CD14-positive monocyte (primary cell): ENCODE data around the gene MAP7. TPM values are rescaled to one million over a fixed set of nuclear protein-coding genes. Genes with fewer than 3 reads are reported as not detected.

Experiments used
- DNase-seq, 3 donors: peaks; one replicate each; pipeline ENCODE4 v3.0.0-alpha.2; 2011 to 2022
- H2AFZ ChIP-seq: 2 replicates; pipeline ENCODE4 v1.6.0; 2012; ENCODE audit warnings: mild to moderate bottlenecking, low read depth, low read length, inconsistent platforms; ENCODE audit not compliant: insufficient read depth, poor library complexity, severe bottlenecking
- H3K27ac ChIP-seq, 2 donors: 1 replicate in 1 of 2; 2 replicates in 1 of 2; pipeline ENCODE4 v1.5.1; 2012 to 2013; ENCODE audit warnings: low read length in 2 of 2, control low read depth in 1 of 2, inconsistent platforms in 1 of 2, low read depth in 1 of 2, mild to moderate bottlenecking in 1 of 2
- H3K27me3 ChIP-seq, 2 donors: one replicate each; pipeline versions ENCODE4 v1.6.0 to v1.6.1; 2011 to 2013; ENCODE audit warnings: low read length in 2 of 2; ENCODE audit not compliant: control insufficient read depth in 2 of 2, insufficient read depth in 2 of 2
- H3K36me3 ChIP-seq, 2 donors: replicated peaks in 1 of 2; 1 replicate in 1 of 2; 2 replicates in 1 of 2; pipeline versions ENCODE4 v1.5.1 to v1.6.1; 2012 to 2013; ENCODE audit warnings: low read length in 2 of 2, control low read depth in 1 of 2, inconsistent platforms in 1 of 2, mild to moderate bottlenecking in 1 of 2; ENCODE audit not compliant: insufficient read depth in 2 of 2, control insufficient read depth in 1 of 2
- H3K4me1 ChIP-seq, 2 donors: 1 replicate in 1 of 2; 2 replicates in 1 of 2; pipeline versions ENCODE4 v1.5.1 to v1.6.1; 2012 to 2013; ENCODE audit warnings: low read length in 2 of 2, control low read depth in 1 of 2, inconsistent platforms in 1 of 2, mild to moderate bottlenecking in 1 of 2, moderate library complexity in 1 of 2; ENCODE audit not compliant: insufficient read depth in 2 of 2, control insufficient read depth in 1 of 2
- H3K4me2 ChIP-seq: replicated peaks from 2 replicates; pipeline ENCODE3; 2012; ENCODE audit warnings: low read length, moderate library complexity, mild to moderate bottlenecking; ENCODE audit not compliant: poor library complexity, severe bottlenecking; ENCODE audit errors: extremely low read depth
- H3K4me3 ChIP-seq, 3 experiments: fragments of 200-600 bp in 1 of 3; sonication (generic) in 1 of 3; replicated peaks in 1 of 3; 1 replicate in 2 of 3; 2 replicates in 1 of 3; pipeline ENCODE4 v1.5.1; 2011 to 2013; ENCODE audit warnings: low read length in 3 of 3, mild to moderate bottlenecking in 3 of 3, control low read depth in 2 of 3, low read depth in 2 of 3, inconsistent platforms in 1 of 3, moderate library complexity in 1 of 3
- H3K79me2 ChIP-seq: 2 replicates; pipeline ENCODE4 v1.6.0; 2012; ENCODE audit warnings: mild to moderate bottlenecking, control low read depth, inconsistent platforms, low read length, moderate library complexity; ENCODE audit not compliant: insufficient read depth
- H3K9ac ChIP-seq: 2 replicates; pipeline ENCODE4 v1.6.0; 2017; ENCODE audit warnings: low read length, mild to moderate bottlenecking; ENCODE audit not compliant: insufficient read depth, poor library complexity, severe bottlenecking
- H3K9me3 ChIP-seq, 2 donors: replicated peaks in 1 of 2; 1 replicate in 1 of 2; 2 replicates in 1 of 2; pipeline versions ENCODE4 v1.5.1 to v1.6.1; 2012 to 2013; ENCODE audit warnings: low read length in 2 of 2, control low read depth in 1 of 2; ENCODE audit not compliant: control insufficient read depth in 1 of 2, insufficient read depth in 1 of 2
- H4K20me1 ChIP-seq: 2 replicates; pipeline ENCODE4 v1.6.0; 2012; ENCODE audit warnings: mild to moderate bottlenecking, low read length, control low read depth, moderate library complexity; ENCODE audit not compliant: insufficient read depth
- H3K27ac Mint-ChIP-seq, 7 donors: one replicate each; pipeline ENCODE4 v1.8.0; 2020; ENCODE audit warnings: mild to moderate bottlenecking in 7 of 7, mixed read lengths in 7 of 7, moderate library complexity in 6 of 7, inconsistent platforms in 2 of 7
- H3K27me3 Mint-ChIP-seq, 3 donors: one replicate each; pipeline ENCODE4 v1.8.0; 2021 to 2022; ENCODE audit warnings: low read depth in 3 of 3, mild to moderate bottlenecking in 3 of 3, mixed read lengths in 3 of 3, moderate library complexity in 3 of 3, inconsistent platforms in 1 of 3
- H3K36me3 Mint-ChIP-seq, 2 donors: one replicate each; pipeline ENCODE4 v1.8.0; 2020; ENCODE audit warnings: mixed read lengths in 2 of 2, inconsistent platforms in 1 of 2, mild to moderate bottlenecking in 1 of 2
- H3K4me1 Mint-ChIP-seq: one replicate; pipeline ENCODE4 v1.8.0; 2020; ENCODE audit warnings: mild to moderate bottlenecking, mixed read lengths
- H3K4me3 Mint-ChIP-seq, 2 donors: one replicate each; pipeline ENCODE4 v1.8.0; 2020; ENCODE audit warnings: mild to moderate bottlenecking in 2 of 2, mixed read lengths in 2 of 2, moderate library complexity in 1 of 2
- H3K9me3 Mint-ChIP-seq, 7 donors: one replicate each; pipeline ENCODE4 v1.8.0; 2020 to 2022; ENCODE audit warnings: mixed read lengths in 7 of 7, mild to moderate bottlenecking in 6 of 7, moderate library complexity in 6 of 7, inconsistent platforms in 2 of 7
- CTCF ChIP-seq: fragments of 200-600 bp; IDR thresholded peaks from one replicate; pipeline ENCODE4 v1.8.0; 2022; ENCODE audit warnings: antibody characterized with exemption, mild to moderate bottlenecking
- WGBS: methylation state at CpG from one replicate; pipeline ENCODE4 v1.1.5; 2013; ENCODE audit warnings: missing lambda C conversion rate; ENCODE audit not compliant: insufficient coverage; 5-methylcytosine and 5-hydroxymethylcytosine counted together
- intact Hi-C, 2 donors: fragments of 100-400 bp; cut with micrococcal nuclease; formaldehyde crosslinking; loops; one replicate each; pipeline versions ENCODE4 v1.15.0 to v1.15.1; 2023
- polyA plus RNA-seq, 3 donors: library from polyadenylated mRNA; depleted of rRNA in 1 of 3; unstranded in 2 of 3; stranded (reverse) in 1 of 3; fragments of 300-500 nt in 2 of 3; fragments of >200 nt in 1 of 3; fragmentation: Illumina TruSeq in 2 of 3; gene quantifications; 1 replicate in 2 of 3; 2 replicates in 1 of 3; pipeline ENCODE4 v1.2.3, GENCODE V29; 2012 to 2021

MAP7 gene
- polyA plus RNA-seq, 3 donors = 0.67 to 1.6 (median 1.2) TPM

DNA sequence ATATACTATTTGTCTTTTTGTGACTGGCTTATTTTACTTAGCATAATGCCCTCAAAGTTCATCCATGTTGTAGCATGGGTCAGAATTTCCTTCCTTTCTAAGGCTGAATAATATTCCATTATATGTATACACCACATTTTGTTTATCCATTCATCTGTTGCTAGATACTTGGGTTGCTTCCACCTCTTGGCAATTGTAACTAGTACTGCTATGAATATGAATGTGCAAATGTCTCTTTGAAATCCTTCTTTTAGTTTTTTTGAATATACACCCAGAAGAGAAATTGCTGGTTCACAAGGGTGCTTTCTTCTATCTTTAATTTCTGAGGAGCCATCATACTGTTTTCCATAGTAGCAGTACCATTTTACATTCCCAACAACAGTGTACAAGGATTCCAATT, 21.3 kb upstream of the MAP7 start:
- no peaks in the 10 kb centered on the region for H3K79me2 ChIP-seq
- no peak overlapping the region for H3K27ac Mint-ChIP-seq
- peaks cover 3% of the 10 kb centered on the region for H4K20me1 ChIP-seq
- H3K36me3 ChIP-seq = peaks cover 49 to 96% of the 10 kb centered on the region in 2 donors
- H3K4me3 Mint-ChIP-seq = no peak overlapping the region
- no peak for DNase-seq
- TF ChIP-seq CTCF = no peak
- H3K27ac ChIP-seq = no peak overlapping the region
- H3K9ac ChIP-seq = no peak overlapping the region
- no peak overlapping the region for H3K4me3 ChIP-seq
- H3K9me3 ChIP-seq = peaks cover 8 to 14% of the 10 kb centered on the region in 2 donors
- peaks cover 0 to under 1% of the 10 kb centered on the region in 2 donors for H3K4me1 ChIP-seq
- intact Hi-C loops = no loop called here
- H3K4me1 Mint-ChIP-seq = no peaks in the 10 kb centered on the region
- H3K27me3 ChIP-seq = no peaks in the 10 kb centered on the region
- no peaks in the 10 kb centered on the region for H3K27me3 Mint-ChIP-seq
- peaks cover 75 to 92% of the 10 kb centered on the region in 2 donors for H3K36me3 Mint-ChIP-seq
- peaks cover 2 to 21% (median 17%) of the 10 kb centered on the region in 7 donors for H3K9me3 Mint-ChIP-seq
- H3K4me2 ChIP-seq = no peak overlapping the region
- H2AFZ ChIP-seq = no peak overlapping the region

GRCh38 chr6:136571065-136571464, 20.8 kb upstream of the MAP7 start:
- Histone ChIP-seq H3K4me2 (no peak overlapping the region), H2AFZ (no peak overlapping the region), H3K27ac (no peak overlapping the region), H3K36me3 (peaks cover 48 to 96% of the 10 kb centered on the region in 2 donors), H3K27me3 (no peaks in the 10 kb centered on the region), H3K79me2 (no peaks in the 10 kb centered on the region), H3K9me3 (peaks cover 8 to 14% of the 10 kb centered on the region in 2 donors), H3K9ac (no peak overlapping the region), H4K20me1 (peaks cover 3% of the 10 kb centered on the region), H3K4me3 (no peak overlapping the region), H3K4me1 (peaks cover 3 to 5% of the 10 kb centered on the region in 2 donors)
- TF ChIP-seq CTCF = no peak
- Mint-ChIP-seq H3K27me3 (no peaks in the 10 kb centered on the region), H3K9me3 (peaks cover 2 to 21% (median 17%) of the 10 kb centered on the region in 7 donors), H3K4me1 (peaks cover 4% of the 10 kb centered on the region), H3K27ac (peak overlapping the region in 1 of 7 donors; percentile 14), H3K36me3 (peaks cover 72 to 91% of the 10 kb centered on the region in 2 donors), H3K4me3 (no peak overlapping the region)
- intact Hi-C loops = no loop called here
- no CpG with 5 or more reads among the region's 5 CpGs for WGBS
- no peak for DNase-seq
